ENCODE measurements around the gene PDE6B.

Gene PDE6B

DNA sequence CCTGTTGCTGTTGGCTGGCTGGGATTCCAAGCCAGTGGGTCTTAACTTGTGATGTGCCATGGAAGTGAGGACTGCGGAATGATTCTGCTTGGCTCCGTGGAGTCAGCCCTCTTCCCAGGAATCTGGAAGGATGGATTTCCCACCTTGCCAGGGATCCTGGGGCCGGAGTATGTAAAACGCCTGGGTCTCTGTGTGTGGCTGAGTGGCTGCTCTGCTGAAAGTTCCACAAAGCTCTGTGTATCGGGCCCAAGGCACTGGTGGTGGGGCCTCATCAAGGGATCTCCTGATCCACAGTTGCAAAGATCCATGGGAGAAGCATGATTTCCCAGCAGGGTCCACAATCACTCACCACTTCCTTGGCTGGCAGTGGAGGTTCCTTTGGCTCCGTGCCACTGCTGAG is 25.2 kb upstream of the PDE6B start:
- FAIRE-seq: no peak

DNA sequence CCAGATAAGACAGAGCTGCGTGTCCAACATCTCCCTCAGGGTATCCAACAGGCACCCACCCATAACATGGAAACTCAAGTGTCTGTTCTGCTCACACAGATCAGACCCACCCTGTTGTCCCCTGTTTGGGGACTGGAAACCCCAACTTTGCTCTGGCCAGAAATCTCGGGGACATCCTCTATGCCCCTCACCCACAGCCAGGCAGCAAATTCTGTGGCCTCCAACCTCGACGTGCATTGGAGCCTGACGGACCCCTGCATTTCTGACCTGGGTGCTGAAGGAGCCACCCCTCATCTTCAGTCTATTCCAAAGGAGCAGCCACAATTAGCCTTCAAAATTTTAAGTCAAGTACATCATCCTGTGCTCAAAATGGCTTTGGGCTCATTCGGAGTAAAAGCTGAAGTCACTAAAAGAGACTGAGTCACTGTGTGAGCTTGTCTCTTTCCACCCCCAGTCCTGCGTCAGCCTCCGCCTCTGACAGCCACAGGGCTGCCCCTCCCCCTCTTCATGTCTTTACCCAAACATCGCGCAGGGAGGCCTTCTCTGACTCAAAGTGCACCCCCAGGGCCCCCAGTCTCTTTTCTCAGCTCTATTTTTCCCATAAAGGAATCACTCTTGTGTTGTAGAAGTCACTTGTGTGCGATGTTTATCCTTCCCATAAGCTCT is 24.4 kb upstream of the PDE6B start:
- FAIRE-seq (no peak), DNase-seq (ENCODE audit: extremely low spot score, insufficient read length, low read depth) (no peak)

More for the DNA sequence above, 25.2 kb upstream of the PDE6B start:
- DNase-seq (ENCODE audit: extremely low spot score, insufficient read length, low read depth): no peak

DNA sequence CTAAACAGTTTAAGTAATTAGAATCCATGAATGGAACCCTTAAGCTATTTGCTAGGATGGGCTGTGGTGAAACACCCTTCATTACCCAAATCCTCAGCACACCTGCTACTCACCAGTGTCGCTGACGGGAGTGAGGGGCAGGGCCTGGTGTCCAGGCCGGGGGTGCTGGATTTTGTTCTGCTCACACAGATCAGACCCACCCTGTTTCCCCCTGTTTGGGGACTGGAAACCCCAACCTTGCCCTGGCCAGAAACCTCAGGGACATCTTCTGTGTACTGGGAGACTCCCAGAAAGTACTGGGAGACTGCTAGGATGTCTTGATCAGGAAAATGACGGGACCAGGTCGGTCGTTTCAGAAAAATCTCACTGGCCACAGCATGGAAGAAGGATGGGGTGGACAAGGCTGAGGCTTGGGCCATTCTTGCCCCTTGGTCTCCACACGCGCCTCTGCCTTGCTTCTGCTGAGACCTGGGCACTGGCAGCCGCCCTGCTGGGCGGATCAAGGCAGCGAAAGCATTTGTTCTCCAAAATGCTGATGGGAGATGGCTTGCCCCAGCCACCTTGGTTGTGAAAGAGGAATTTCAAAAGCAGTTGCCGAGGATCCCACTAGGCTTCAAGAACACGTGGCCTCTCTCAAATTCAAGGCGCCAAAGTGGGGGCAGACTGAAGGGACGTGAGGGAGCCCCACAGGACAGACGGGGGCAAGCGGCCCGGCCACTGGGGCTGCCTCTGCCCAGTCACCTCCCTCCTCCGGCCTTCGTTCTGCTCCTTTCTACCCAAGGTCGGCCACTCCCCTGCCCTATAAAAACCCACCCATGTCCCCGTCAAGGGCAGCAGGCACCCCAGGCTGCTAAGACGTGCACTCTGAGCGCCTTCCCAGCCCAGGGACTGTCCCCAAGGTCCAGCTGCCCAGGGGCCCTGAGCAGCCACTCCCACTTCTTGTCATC is 23.5 kb upstream of the PDE6B start:
- DNase-seq (ENCODE audit: extremely low spot score, insufficient read length, low read depth): no peak
- no peak for FAIRE-seq

DNA sequence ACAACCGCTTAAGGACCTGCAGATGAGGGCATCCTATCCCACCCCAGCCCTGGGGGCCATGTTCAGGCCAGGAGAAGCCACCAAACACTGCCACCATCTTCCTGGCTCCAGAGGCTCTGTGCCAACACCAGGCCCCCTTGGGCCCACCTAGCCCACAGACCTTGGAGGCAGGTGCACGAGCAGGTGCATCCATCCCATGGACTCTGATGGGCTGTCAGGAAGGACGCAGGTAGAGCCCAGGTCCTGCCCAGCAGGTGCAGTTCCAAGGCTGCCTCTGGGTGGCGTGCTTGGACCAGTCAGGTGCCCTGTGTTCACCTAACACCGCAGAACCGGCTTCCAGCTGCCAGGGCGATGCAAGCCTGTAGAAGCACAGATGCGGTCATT is 22.8 kb upstream of the PDE6B start:
- no peak for FAIRE-seq
- no peak for DNase-seq (ENCODE audit: extremely low spot score, insufficient read length, low read depth)

DNA sequence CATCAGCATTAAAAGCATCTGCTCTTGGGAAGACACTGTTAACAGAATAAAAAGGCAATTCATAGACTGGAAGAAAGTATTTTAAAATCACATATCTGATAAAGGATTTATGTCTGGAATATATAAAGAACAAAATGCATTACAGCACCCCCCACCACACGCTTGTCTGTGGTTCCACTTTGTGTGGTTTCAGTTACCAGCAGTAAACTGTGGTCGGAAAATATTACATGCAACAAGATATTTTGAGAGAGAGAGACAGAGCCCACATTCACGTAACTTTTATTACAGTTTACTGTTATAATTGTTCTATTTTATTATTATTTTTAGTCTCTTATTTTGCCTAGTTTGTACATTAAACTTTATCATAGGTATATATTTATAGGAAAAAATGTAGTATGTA is 21.2 kb upstream of the PDE6B start:
- no peak for FAIRE-seq
- DNase-seq (ENCODE audit: extremely low spot score, insufficient read length, low read depth): no peak

DNA sequence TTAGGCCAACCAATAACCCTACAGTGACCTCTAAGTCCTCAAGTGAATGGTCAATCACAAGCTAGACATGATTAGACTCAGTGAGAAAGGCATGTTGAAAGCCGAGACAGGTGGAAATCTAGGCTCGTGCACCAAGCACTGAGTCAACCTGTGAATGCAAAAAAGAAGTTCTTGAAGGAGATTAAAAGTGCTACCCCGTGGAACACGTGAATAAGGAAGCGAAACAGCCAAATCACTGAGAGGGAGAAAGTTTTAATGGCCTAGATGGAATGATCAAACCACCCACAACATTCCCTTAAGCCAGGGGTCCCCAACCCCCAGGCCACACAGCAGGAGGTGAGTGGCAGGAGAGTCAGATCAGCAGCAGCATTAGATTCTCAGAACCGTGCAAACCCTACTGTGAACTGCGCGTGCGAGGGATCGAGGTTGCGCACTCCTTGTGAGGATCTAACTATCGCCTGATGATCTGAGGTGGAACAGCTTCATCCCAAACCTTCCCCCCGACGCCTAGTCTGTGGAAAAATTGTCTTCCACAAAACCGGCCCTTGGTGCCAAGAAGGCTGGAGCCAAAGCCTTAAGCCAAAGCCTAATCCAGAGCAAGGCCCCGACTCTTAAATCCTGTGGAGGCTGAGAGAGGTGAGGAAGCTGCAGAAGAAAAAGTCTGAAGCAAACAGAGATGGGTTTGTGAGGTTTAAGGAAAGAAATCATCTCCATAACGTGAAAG is 19.5 kb upstream of the PDE6B start:
- FAIRE-seq: no peak

DNA sequence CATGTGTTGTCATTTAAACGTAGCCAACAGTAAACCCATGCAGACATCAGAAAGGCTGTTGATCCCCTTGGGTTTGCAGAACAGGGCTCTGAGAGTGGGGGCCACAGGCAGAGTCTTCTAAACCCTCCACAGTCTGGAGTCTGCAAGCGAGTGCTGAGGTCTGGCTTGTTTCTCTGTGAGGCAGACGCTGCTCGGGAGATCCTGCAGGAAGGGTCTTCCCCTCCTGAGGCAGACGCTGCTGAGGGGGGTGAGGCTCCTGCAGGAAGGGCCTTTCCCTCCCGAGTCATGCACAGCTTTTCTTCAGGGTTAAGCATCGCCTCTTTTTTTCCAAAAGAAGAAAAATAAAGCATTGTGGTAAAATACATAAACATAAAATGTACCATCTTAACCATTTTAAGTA is 17.1 kb upstream of the PDE6B start:
- no peak for FAIRE-seq

More for the DNA sequence above, 19.5 kb upstream of the PDE6B start:
- DNase-seq (ENCODE audit: extremely low spot score, insufficient read length, low read depth): no peak

DNA sequence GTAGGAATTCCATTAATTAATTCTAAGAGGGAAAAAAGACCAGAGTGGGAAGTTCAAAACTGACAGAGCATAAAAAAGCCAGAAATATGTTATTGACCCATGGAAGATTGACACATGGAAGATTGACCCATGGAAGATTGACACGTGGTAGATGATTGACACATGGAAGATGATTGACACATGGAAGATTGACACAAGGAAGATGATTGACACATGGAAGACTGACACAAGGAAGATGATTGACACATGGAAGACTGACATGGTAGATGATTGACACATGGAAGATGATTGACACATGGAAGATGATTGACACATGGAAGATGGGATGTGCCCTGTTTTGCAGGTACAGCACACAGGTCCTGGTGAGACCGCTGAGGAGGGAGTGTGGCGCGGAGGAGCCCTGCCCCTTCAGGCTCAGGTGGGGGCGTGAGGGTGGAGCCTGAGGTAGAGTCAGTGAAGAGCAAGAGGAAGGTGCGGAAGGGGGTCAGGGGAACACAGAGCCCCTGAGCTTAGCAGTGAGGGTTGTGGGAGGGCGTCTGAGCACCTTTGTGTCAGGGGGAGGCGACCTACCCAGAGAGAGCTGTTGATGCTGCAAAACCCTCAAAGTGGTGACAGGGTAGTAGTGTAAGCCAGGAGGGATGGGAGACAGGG is 15.8 kb upstream of the PDE6B start:
- DNase-seq (ENCODE audit: extremely low spot score, insufficient read length, low read depth): no peak
- no peak for FAIRE-seq

More for the DNA sequence above, 17.1 kb upstream of the PDE6B start:
- DNase-seq (ENCODE audit: extremely low spot score, insufficient read length, low read depth): no peak

DNA sequence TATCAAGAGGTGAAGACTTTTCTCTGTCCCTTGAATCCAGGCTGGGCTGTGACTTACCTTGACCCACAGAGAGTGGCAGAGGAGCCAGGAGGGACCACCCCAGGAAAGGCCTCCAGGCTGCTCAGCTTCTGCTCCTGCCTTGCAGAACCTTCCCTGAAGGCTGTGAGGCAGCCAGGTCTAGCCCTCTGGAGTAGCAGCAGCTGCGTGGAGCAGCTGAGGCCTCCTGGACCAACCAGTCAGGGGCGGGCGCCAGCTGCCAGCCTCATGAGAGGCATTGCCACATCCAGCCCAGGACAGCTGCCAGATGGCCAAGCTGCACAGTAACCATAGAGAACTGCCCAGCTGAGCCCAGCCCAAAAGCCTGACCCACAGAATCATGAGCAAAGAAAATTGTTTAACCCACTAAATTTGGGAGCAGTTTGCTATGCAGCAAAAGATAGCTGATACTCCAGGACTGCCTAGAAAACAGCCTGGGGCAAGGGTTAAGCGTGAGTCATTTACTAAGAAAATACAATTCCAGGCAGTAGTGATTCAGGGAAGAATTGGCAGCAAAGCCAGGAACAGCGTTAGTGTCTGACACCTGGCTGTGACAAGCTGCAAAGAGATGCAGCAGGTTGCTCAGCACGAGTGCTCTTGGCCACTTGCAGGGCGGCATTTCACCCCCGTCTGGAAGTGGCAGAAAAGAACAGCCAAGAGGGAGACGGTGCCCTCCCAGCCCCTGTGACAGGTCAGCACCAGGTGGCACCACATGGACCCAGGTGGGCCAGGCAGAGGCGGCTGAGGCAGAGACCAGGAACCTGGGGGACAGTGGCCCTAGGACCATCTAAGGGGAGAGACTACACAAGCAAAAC is 14.7 kb upstream of the PDE6B start:
- FAIRE-seq (no peak), DNase-seq (ENCODE audit: extremely low spot score, insufficient read length, low read depth) (no peak)

DNA sequence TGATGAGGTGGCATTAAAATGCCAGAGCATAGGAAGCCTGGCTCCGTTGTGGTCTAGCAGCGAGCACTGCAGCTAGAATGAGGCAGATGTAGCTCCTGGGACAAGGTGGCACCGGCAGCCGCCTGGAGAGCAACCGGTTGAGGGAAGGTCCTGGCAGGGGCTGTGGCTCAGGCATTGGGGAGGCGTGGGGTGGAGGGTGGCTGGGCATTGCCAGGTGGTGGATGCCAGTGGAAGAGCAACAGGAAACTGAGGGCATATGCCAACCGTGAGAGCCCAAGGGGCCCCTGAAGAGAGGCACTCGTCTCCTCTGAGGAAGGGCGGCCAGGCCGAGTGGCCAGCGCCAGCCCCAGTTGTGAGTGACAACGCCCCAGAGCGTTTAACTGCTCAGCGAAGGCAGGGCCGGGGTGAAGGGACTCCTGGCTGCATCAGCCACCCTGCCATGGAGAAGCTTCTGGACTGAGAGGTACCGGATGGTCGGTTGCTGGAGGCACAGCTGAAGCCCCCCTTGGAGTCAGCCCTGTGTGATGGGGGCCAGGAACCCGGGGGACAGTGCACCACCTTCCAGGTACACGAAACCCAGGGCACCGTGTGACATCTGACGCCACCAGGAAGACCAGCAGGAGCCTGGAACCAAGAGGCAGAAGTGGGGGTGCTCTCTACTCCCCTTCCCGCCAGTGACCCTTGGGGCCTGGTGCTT is 13.2 kb upstream of the PDE6B start:
- FAIRE-seq (no peak), DNase-seq (ENCODE audit: extremely low spot score, insufficient read length, low read depth) (no peak)

DNA sequence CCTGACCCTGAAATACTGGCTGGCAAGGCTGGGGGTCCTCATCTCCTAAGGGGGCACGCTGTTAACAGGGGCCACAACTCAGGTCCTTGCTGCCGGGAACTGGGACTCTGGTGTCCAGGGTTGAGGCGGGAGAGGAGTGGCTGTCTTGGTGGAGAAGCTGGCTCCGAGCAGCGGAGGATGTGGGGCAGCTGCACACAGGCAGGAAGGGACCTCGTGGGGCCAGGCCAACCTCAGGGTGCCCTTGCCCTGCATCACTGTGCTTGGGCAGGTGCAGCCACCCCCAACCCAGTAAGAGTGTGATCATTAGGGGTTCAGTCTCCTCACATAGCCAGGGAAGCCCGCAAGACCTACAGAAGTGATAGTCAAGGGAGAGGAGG is 12.6 kb upstream of the PDE6B start:
- DNase-seq (ENCODE audit: extremely low spot score, insufficient read length, low read depth) (no peak), FAIRE-seq (no peak)

DNA sequence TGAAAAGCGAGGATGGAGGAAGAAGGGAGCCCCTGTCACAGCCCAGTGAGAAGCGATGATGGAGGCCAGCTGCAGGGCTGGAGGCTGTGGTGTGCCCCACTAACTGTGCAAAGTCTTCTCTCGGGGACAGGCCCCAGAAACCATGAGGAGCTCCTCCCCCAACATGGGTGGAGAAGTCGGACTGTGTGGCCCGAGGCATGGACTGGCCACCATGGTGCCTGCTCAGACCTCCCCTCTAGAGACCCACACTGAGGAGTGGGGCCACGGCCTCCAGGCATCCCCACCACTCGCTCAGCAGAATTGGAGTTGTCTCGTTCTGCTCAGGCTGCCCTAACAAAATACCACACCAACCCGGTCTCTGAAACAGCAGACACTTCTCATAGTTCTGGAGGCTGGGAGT is 12.2 kb upstream of the PDE6B start:
- FAIRE-seq (no peak), DNase-seq (ENCODE audit: extremely low spot score, insufficient read length, low read depth) (no peak)

DNA sequence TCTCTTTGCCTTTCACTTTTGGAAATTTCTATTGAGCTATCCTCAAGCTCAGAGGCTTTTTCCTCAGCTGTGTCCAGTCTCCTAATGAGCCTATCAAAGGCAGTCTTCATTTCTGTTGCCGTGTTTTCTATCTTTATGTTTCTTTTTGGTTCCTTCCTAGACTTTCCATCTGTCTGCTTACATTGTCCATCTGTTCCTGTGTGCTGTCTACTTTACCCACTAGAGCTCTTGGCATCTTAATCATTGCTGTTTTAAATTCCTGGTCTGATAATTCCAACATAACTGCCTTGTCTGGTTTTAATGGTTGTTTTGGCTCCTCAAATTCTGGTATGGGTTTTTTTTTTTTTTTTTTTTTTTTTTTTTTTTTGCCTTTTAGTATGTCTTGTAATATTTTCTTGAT is 9.3 kb upstream of the PDE6B start:
- DNase-seq (ENCODE audit: extremely low spot score, insufficient read length, low read depth) (no peak), FAIRE-seq (no peak)

DNA sequence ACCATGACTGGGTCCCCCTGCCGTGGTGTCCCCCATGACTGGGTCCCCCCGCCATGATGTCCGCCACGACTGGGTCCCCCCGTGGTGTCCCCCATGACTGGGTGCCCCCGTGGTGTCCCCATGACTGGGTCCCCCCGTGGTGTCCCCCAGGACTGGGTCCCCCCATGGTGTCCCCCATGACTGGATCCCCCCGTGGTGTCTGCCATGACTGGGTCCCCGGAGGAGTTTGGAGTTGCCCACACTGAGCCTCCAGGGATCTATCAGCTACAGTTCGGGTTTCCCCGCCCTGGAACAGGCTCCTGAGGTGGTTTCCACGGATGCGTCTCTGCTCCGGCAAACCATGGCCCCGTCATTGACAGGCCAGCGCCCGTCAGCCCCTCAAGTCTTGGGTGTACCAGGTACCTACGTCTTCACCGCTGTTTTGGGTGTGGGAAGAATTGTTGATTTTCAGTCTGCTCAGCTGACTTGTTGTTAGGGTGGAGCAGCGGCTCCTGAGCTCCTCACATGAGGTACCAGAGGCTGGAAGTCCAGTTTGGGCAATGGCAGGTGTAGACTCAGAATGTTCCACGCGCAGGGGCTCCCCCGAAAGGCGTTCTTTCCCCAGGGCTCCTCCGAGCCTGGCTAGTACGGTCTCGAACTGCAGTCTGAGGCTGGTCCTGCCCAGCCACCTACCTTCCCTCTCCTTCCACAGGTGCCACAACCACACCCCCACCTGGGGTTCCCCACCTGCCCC is 8.3 kb upstream of the PDE6B start:
- FAIRE-seq: no peak
- DNase-seq (ENCODE audit: extremely low spot score, insufficient read length, low read depth): no peak

DNA sequence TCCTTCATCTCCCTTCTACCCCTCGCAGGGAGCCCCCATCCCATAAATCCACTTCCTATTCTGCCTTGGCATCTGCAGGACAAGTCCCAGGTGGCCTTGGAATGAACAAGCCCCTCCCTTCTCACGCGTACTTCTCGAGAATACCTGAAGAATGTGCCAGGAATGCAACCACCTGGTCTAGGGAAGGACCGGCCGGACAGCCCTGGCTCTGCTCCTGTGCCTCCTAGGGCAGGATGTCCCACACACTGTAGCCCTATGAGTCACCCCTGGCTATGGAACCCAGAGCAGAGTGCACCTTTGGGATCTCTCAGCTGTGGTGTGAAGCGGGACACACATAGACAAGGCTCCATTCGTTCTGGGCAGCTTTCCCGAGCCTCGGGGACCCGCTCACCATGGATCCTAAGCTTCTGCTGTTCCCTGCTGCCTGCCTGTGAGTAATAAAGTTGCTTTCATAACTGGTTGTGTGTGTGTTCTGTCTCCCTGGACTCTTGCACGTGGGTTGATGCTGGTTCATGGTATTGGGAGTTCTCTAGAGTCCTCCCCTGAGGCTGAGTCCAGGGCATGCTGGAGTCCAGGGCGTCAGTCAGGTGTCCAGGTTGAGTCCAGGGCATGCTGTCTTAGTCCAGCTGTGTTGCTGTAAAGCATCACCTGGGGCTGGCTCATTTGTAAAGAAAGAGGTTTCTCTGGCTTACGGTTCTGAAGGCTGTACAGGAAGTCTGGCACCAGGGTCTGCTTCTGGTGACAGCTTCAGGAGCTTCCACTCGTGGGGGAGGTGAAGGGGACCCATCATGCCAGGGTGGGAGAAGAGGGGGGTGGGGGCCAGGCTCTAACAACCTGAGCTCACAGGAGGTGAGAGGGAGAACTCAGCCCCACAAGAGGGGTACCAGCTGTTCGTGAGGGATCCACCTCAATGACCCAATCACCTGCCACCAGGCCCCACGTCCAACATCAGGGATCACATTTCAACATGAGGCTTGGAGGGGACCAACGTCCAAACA is 7.4 kb upstream of the PDE6B start:
- no peak for DNase-seq (ENCODE audit: extremely low spot score, insufficient read length, low read depth)

DNA sequence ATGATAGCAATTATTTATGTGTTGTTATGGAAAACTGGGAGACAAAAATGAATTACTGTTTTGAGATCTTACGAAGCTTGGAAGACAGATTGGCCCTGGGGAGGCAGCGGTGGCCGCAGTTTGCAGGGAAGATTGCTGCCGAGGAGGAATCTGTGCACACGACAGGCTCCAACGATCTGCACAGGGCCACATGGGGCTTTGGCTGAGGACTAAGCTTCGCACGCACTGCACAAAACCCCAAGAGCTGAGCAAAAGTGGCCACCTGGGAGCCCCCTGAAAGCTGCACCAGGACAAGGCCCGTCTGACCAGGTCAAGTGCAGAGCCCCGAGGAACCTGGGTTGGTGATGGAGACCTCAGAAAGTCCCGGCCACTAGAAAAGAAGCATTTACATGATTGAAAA is 5.2 kb upstream of the PDE6B start:
- FAIRE-seq (no peak), DNase-seq (ENCODE audit: extremely low spot score, insufficient read length, low read depth) (no peak)

More for the DNA sequence above, 7.4 kb upstream of the PDE6B start:
- FAIRE-seq: no peak

DNA sequence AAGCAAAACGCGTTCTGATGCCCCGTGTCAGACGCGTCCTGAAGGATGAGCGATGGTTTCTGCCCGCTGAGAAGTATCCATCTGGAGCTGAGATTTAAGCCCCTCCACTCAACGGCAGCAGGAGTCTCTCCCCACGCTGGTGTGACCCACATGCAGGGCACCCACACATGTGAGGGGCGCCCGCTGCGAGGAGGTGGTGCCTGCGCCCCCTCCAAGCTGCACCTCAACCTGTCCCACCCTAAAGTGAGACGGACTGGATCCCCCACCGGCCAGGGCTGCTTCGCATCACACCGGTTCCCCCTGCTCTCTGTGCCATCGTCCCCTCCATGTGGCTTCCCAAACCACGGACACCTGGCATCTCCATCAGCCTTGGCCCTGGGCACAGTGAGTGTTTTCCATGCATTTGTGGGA is 4.5 kb upstream of the PDE6B start:
- DNase-seq (ENCODE audit: extremely low spot score, insufficient read length, low read depth) (no peak), FAIRE-seq (no peak)
